Measurements from ENCODE around the gene KCNAB1. TPM values are rescaled to one million over a fixed set of nuclear protein-coding genes. Genes with fewer than 3 reads are reported as not detected.

The KCNAB1 gene
- total RNA-seq, 4 donors from 2014 or later: 0.20 to 3.0 (median 1.6) TPM

DNA sequence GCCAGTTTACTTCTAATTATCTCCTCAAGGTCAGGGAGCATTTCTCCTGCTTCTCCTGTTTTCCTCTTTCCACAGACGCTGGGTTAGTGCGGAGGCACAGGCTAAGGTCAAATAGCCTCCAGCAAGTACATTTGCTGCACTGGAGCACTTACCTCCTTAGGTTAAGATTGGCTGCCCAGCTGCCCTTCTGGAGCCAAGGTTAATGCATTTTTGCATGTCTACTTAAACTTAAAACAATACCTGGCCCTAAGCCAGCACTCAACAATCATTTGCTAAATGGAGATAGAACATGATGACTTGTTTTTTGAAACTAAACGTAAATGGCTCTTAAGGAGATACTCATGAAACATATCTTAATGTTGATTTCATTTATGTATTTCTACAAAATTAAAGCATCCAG, 351.1 kb downstream of the KCNAB1 start:
- DNase-seq: no peak
- intact Hi-C loops (cut with DNase I; ENCODE audit: low total_unique reads): no loop called here
- H3K4me3 ChIP-seq: no peak overlapping the region
- no peaks in the 10 kb centered on the region for H3K9me3 ChIP-seq
- H3K27me3 ChIP-seq: no peaks in the 10 kb centered on the region
- no peaks in the 10 kb centered on the region for H3K4me1 ChIP-seq
- no peak for TF ChIP-seq EP300 (IDR thresholded peaks at IDR 0.05; ENCODE audit: low read depth)
- TF ChIP-seq POLR2AphosphoS5 (IDR thresholded peaks at IDR 0.05): no peak
- TF ChIP-seq, protein P1, sequence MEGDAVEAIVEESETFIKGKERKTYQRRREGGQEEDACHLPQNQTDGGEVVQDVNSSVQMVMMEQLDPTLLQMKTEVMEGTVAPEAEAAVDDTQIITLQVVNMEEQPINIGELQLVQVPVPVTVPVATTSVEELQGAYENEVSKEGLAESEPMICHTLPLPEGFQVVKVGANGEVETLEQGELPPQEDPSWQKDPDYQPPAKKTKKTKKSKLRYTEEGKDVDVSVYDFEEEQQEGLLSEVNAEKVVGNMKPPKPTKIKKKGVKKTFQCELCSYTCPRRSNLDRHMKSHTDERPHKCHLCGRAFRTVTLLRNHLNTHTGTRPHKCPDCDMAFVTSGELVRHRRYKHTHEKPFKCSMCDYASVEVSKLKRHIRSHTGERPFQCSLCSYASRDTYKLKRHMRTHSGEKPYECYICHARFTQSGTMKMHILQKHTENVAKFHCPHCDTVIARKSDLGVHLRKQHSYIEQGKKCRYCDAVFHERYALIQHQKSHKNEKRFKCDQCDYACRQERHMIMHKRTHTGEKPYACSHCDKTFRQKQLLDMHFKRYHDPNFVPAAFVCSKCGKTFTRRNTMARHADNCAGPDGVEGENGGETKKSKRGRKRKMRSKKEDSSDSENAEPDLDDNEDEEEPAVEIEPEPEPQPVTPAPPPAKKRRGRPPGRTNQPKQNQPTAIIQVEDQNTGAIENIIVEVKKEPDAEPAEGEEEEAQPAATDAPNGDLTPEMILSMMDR (IDR thresholded peaks at IDR 0.05): no peak
- TF ChIP-seq POLR2A (IDR thresholded peaks at IDR 0.05): no peak
- WGBS, 2 donors (ENCODE audit: low coverage in 1 of 2): 61 to 63% methylated on average over 3 of the region's 3 CpGs
- in situ Hi-C loops (cut with MboI; ENCODE audit: low pct_ligation_motif_present in 1 of 4, low pct_unique_long_range_greater_than_20kb in 1 of 4, low sequenced_read_pairs in 3 of 4): no loop called here
- no peak overlapping the region for H3K27ac ChIP-seq
- H3K36me3 ChIP-seq: no peaks in the 10 kb centered on the region

DNA sequence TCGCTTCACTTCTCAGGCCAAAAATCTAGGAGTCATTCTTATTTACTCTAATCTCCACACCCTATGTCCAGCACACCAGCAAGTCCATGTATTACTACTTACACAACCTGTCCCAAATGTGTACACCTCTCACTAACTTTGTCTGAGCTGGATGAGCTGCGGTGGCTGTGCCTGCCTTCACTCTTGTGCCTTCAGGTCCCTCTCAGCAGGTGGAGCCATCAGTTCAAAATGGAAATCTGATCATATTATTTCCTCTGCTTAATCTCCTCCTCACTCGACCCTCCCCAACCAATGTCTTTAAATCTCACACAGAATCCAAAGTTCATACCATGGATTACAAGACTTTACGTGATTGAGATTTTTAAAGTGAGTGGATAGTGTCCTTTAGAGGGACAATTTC, 351.8 kb downstream of the KCNAB1 start:
- no peak overlapping the region for H3K4me3 ChIP-seq
- no peak for DNase-seq
- H3K27me3 ChIP-seq: no peaks in the 10 kb centered on the region
- no peak overlapping the region for H3K27ac ChIP-seq
- TF ChIP-seq POLR2AphosphoS5 (IDR thresholded peaks at IDR 0.05) (no peak), POLR2A (IDR thresholded peaks at IDR 0.05) (no peak), EP300 (IDR thresholded peaks at IDR 0.05; ENCODE audit: low read depth) (no peak)
- TF ChIP-seq, protein P1 (IDR thresholded peaks at IDR 0.05): no peak
- no peaks in the 10 kb centered on the region for H3K4me1 ChIP-seq
- in situ Hi-C loops (cut with MboI; ENCODE audit: low pct_ligation_motif_present in 1 of 4, low pct_unique_long_range_greater_than_20kb in 1 of 4, low sequenced_read_pairs in 3 of 4): no loop called here
- no peaks in the 10 kb centered on the region for H3K36me3 ChIP-seq
- intact Hi-C loops (cut with DNase I; ENCODE audit: low total_unique reads): no loop called here
- H3K9me3 ChIP-seq: no peaks in the 10 kb centered on the region
- WGBS, 2 donors (ENCODE audit: low coverage in 1 of 2): 76% methylated on average over 4 of the region's 4 CpGs

DNA sequence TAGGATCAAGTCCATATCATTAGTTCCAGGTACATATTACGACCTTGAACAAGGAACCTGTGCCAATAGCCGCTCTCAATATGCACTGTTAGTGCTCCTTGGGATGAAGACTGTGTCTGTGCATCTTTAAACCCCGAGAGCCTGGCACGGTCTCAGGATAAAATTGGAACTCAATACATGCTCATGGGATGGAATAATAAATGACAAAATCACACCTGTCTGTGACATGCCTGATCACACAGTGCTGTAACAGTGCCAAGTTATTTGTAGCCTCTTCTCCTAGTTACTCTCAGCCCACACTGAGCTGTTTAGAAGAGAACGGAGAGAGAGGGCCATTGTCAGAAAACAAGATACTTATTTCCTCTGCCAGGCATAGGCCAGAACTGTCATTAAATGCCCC, 352.3 kb downstream of the KCNAB1 start:
- DNase-seq: no peak
- no peak for TF ChIP-seq POLR2A (IDR thresholded peaks at IDR 0.05)
- TF ChIP-seq EP300 (IDR thresholded peaks at IDR 0.05; ENCODE audit: low read depth): no peak
- TF ChIP-seq POLR2AphosphoS5 (IDR thresholded peaks at IDR 0.05): no peak
- TF ChIP-seq, protein P1 (IDR thresholded peaks at IDR 0.05): no peak
- 84 to 89% methylated on average over 4 to 5 of the region's 5 CpGs for WGBS, 2 donors (ENCODE audit: low coverage in 1 of 2)
- H3K27me3 ChIP-seq: no peaks in the 10 kb centered on the region
- in situ Hi-C loops (cut with MboI; ENCODE audit: low pct_ligation_motif_present in 1 of 4, low pct_unique_long_range_greater_than_20kb in 1 of 4, low sequenced_read_pairs in 3 of 4) (no loop called here), intact Hi-C loops (cut with DNase I; ENCODE audit: low total_unique reads) (no loop called here)
- H3K27ac ChIP-seq: no peak overlapping the region
- no peak overlapping the region for H3K4me3 ChIP-seq
- no peaks in the 10 kb centered on the region for H3K36me3 ChIP-seq
- H3K9me3 ChIP-seq: no peaks in the 10 kb centered on the region
- H3K4me1 ChIP-seq: no peaks in the 10 kb centered on the region

DNA sequence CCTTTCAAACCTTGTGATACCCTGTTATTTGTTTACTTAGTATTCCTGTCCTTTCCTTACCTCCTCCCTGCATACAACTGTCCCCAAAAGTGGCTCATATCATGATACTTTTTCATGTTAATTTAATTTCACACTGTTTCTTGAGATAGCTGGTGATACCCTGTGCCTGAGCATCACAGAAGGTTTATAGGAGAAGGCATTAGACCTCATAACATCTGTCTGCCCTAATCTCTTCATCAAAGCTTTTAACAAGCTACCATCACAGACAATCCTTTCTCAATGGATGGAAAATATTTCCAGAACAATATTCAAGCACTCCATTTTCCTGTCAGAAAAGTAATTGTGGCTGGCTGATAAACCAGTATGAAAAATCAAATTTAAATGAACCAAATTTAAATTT, 353.0 kb downstream of the KCNAB1 start:
- H3K4me3 ChIP-seq: no peak overlapping the region
- H3K9me3 ChIP-seq: no peaks in the 10 kb centered on the region
- DNase-seq: no peak
- intact Hi-C loops (cut with DNase I; ENCODE audit: low total_unique reads): no loop called here
- TF ChIP-seq POLR2AphosphoS5 (IDR thresholded peaks at IDR 0.05) (no peak), EP300 (IDR thresholded peaks at IDR 0.05; ENCODE audit: low read depth) (no peak), POLR2A (IDR thresholded peaks at IDR 0.05) (no peak)
- TF ChIP-seq, protein P1 (IDR thresholded peaks at IDR 0.05): no peak
- in situ Hi-C loops (cut with MboI; ENCODE audit: low pct_ligation_motif_present in 1 of 4, low pct_unique_long_range_greater_than_20kb in 1 of 4, low sequenced_read_pairs in 3 of 4): no loop called here
- no peaks in the 10 kb centered on the region for H3K27me3 ChIP-seq
- H3K4me1 ChIP-seq: no peaks in the 10 kb centered on the region
- no peaks in the 10 kb centered on the region for H3K36me3 ChIP-seq
- no peak overlapping the region for H3K27ac ChIP-seq

Data from transverse colon (tissue), 4 donors.